HG02884 (cell line): ENCODE results near the gene SLC28A1.
"Not testable (repeated sequence)": the region's sequence is repeated elsewhere in the genome, so short reads cannot be mapped to it uniquely, and the experiment has no call there.

ENCODE experiments used
- ATAC-seq: cut with Tn5 transposase; IDR thresholded peaks from one replicate; pipeline ENCODE4 v1.9.1; 2021; ENCODE audit warnings: mild to moderate bottlenecking, moderate library complexity; ENCODE audit not compliant: unreplicated experiment

The SLC28A1 gene

GRCh38 chr15:84961707-84962106 lies 77.2 kb downstream of the SLC28A1 start:
- no peak for ATAC-seq

DNA sequence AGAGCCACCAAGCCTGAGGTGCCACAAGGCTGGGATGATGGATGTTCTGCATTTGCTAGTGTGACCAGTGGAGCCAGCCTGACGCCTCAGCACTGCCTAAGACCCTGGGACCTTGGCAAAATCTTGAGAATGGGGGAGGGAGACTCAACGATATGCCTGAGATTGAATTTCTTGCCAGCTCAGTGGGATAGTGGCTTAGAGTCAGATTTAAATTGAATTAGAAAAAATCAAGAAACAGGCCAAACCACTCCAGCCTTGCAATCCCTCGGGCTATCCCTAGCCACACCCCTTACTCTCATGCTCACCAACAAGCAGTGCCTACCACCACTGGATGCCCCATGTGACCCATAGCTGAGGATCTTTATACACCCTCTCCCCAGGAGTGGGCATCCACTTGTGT lies 78.5 kb downstream of the SLC28A1 start:
- ATAC-seq, result no peak

- ATAC-seq, result no peak
Measured at GRCh38 chr15:84967380-84967779, 82.9 kb downstream of the SLC28A1 start.

- no peak for ATAC-seq
Measured at GRCh38 chr15:84968301-84968700, 83.8 kb downstream of the SLC28A1 start.

DNA sequence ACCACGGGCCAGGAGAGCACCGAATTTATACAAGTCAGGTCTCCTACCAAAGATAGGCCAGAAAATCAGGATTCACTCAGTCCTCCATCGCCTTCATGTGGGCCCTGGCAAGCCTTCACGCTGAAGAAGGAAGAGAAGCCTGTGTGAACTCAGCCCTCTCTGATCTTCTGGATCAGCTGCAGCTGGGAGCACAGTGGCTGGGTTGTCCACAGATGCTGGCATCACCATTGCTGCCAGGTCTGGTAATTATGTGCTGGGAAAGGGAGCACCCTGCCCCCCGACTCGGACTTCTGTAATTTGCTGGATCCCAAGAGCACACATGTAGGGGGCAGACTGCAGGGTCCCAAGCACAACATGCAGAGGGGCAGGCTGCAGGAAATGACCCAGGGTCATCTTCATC lies 84.8 kb downstream of the SLC28A1 start:
- no peak for ATAC-seq

GRCh38 chr15:84970843-84971242 lies 86.4 kb downstream of the SLC28A1 start:
- ATAC-seq, result no peak

DNA sequence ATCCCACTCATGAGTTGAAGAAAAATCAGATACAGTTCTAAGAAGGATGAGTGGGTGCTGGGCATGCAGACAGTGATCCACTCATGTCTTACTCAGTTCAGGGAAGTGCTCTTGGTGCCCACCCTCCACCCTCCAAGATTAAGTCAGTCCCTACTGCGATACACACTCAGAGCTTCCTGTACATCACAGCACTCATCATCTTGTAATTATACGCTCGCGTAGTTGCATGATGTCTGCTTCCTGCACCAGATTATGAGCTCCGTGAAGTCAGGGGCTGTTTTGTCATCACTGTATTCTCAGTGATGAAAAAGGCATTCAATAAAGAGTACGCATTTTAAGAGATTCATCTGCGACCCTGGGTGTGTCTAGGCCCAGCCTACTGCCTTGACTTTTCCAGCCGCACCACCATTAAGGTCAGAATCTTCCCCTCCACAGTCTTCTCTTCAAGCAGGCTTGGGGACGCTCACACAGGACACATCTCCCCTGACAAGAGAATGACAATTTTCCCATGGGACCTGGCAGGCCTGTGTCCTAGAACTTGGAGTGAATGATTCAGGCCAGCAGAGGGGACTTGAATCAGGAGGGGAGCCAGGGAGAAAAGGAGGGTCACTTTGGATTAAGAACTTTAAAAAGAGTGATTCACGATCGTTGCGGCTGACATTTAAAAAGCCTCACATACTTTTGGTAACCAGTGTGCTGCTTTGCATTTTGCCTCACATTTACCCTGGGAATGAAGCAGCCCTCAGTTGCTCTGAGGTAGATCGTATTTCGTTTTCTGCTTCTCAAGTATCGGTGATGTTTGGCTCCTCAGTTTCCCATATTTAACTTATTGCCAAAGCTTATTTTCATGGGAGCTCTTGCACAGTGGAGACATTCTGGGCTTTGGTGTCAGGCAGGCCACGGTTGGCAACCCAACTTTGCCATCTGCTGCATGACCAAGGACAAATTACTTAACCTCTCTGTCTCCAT lies 89.3 kb downstream of the SLC28A1 start:
- no peak for ATAC-seq

DNA sequence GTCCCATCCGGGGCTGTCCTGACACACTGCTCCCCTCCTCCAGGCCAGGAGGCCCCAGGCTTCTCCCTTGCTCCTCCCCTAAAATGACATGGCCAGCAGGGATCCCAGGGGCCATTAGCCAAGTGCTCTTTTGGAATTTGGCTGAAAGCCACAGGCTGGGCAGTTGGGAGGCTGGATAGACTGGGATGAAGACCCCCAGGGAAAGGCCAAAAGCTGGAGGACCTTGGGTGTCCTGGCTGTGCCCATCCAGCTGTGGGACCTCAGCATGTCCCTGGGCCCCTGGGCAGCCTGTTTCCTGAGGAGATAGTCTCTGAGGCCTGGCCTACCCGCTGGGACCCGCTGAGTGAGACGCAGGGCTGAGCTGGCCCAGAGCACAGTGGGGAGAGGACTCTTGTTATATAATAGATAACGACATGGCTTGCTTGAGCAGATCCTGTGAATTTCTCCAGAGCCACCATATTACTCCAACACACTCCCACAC lies 91.4 kb downstream of the SLC28A1 start:
- ATAC-seq, result no peak

DNA sequence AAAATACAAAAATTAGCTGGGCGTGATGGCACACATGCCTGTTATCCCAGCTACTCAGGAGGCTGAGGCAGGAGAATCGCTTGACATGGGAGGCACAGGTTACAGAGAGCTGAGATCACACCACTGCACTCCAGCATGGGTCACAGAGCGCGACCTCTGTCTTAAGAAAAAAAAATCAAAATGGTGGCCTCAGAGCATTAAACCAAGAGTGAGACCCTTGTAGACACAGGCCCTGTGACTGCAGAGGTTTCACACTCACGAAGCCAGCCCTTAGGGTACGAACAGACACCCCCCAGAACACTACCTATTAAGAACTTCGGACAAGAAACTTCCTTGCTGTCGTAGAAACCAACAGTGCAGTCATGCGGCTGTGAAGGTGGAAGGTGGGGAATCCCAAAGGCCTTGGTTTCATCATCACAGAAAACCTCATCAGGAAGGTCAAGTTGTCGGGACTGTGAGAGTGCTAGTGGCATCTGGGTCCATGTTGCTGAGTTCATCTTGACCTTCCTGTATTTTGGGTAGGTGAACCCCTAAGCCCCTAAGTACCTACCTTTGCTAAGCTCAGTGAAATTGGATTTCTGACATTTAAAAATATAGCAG lies 92.4 kb downstream of the SLC28A1 start:
- no peak for ATAC-seq

- ATAC-seq, result no peak
Measured at GRCh38 chr15:84979651-84980050, 95.2 kb downstream of the SLC28A1 start.

DNA sequence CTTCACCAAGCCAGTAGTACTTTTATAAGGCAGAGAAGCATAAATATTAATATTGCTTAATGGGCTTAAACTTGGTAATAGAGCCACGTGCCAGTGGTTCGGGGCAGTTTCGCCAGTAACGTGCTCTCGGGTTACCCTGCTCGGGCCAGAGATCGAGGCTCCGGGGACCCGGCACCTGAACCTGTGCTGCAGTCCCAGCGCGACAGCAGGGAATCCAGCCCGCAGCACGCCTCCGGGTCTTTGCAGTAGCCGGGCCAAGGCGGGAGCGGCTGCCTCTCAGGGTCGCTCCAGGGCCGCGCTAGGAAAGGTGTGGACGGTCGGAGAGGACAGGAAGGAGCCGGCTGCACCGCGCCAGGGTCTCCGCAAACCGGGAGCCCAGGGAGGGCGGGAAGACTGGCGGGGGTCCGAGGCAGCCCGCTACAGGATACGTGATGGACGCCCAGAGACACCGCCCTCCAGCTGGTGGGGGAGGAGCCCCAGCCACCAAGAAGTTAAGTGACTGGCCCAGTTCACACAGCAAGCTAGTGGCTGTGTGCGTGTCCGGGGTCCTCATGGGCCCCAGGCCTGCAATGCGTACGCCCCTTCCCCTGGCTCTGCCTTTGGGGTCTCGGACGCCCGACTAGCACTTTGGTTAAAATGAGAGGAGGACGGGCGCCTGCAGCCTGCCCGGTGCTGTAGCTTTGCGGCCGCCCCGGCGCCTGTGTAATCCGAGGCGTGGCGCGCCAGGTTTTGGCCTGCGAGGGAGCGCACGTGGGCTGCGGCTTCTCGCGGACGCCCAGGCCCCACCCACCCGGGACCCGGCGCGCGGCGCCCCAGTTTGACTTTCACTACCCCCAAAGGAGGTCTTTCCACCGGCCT lies 96.0 kb downstream of the SLC28A1 start:
- peak; percentile 47 for ATAC-seq

DNA sequence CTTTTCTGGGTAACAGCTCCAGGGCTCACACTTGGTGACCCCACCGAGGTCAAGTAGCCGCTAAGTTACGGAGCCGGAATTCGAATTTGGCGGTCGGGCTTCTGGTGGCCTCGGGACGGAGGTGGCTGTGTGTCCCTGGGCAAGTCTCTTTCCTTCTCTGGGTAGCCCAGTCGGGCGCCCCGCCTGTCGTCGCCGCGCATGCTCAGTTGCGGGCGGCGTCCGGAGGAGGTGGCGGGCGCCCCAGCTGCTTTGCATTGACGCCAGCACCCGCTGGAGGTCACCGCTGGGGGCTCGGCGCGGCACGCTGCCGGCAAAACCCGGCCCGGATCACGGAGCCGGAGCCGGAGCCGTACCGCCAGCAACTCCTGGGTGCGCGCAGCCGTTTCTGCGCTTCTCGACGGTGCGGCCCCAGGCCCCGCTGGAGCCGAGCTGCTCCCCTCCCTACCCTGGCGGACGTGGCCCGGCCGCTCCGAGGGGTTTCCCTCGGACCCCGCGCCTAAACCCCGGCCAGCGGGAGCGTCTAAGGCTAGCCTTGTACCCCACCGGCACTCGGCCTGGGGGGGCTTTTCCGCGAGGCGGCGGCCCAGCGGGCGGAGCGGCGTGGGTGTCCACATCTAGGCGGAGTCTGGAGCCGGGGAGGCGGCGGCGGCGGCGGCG lies 96.7 kb downstream of the SLC28A1 start:
- peak; percentile 67 for ATAC-seq

DNA sequence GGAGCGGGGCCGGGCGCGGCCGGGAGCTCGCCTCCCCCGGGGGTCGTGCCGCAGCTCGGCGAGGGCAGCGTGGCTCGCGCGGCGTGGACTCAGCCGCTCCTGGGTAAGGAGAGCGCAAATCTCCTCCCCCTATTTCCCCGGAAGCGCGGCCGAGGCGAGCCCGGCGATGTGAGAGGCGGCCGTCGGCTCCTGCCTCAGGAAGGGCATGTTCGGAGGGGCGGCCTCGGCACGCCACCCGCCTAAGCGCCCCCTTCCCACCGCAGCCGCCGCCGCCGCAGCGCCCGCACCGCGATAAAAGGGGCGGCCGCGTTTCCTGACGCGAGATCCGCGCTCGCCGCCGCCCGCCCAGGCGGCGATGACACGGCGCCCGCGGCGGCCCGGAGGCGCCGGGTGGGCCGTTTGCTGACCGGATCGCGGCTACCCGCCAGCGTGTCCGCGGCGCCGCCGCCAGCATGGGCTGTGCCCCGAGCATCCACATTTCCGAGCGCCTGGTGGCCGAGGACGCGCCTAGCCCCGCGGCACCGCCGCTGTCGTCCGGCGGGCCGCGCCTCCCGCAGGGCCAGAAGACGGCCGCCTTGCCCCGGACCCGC lies 97.3 kb downstream of the SLC28A1 start, which contains the start of gene PDE8A:
PDE8A (plus strand) TSS at position 146 of the 590 bp plus-strand sequence; CDS start at position 453, 307 bp downstream.
- ATAC-seq, result peak; percentile 16

DNA sequence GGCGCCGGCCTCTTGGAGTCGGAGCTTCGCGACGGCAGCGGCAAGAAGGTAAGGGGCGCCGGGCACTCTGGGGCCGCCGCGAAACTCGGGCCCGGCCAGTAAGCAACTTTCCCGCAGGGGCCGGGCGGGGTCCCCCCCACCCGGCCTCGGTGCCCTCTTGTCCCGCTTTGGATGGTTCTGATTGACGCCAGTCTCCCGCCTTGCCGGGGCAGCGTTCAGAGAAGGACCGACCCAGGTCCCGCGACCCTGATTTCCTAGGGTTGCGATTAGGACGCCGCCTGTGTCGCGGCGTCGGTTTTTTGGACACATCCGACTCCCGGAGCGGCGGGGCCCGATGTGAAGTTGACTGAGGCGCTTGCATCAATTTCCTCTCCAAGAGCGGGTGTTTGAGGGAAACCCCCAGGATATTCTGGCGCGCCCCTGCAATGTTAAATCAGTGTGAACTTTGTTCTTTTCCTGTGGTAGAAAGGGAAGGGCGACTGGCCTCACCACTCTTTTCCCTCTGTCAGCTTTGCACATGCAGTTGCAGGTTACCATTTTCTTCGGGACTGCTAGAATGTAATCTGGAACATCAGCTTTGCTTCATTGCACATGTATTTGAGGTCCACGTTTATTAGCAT lies 97.9 kb downstream of the SLC28A1 start:
- ATAC-seq, result no peak

DNA sequence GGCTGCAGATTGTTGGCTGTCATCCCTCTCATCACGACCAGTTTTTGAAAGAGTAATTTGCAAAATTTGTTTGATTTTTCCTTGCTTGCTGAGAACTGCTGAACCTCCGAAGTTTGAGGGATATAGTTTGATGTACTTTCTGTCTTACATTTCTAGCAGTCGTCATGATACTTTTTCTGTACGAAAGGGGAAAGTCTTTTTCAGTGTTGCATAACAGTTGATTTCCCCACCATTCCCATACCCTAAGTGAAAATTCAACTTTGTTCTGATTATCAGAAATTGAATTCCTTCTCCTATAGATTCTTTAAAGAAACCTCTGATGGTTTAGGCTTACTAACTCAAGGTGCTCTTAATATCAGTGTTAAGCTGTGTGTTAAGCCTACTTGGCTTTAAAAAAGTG lies 98.8 kb downstream of the SLC28A1 start:
- no peak for ATAC-seq

DNA sequence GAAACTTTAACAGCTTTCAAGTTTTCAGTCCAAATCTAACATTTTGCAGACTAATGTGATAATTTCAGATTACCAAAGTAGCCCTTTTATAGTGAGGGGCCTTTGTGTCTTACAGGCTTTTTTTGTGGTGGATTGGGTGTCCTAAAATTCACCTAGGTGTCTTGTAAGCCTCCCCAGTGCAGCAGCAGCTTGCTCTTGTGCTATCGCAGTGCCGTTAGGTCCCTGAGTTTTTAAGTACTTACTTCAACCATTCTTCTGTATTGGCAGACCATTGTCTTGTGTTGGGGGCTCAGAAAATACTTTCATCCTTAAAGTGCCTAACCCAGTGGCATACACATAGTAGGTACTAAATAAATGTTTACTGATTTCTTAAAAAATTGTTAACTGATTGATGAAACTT lies 99.2 kb downstream of the SLC28A1 start:
- ATAC-seq, result no peak

DNA sequence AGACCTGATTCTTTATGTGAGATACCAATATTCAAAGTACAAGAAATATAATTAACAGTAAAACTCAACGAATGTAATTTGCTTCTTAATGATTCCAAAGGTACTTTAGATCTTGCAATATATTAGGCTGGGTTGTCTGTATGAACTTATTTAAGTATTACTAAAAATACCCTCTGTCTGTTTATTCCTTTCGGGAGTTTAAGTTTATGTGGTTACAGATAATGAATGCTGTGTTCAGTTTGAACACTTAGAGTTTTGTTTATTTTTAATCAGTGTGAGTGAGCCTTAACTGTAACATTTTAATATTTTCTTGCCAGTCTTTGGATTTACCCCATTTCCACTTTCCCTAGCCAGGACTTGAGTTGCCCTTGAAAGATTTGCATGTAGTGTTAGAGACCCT lies 100.7 kb downstream of the SLC28A1 start:
- no peak for ATAC-seq

DNA sequence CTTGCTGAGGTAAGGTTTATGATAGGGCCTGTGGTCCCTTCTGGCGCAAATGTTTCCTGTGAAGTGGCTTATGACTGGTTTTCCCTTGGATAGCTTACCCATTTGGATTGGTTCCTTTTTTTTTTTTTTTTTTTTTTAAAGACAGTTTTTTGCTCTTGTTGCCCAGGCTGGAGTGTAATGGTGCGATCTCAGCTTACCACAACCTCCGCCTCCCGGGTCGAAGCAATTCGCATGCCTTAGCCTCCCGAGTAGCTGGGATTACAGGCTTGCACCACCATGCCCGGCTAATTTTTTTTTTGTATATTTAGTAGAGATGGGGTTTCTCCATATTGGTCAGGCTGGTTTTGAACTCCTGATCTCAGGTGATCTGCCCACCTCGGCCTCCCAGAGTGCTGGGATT lies 102.9 kb downstream of the SLC28A1 start:
- ATAC-seq, result not testable (repeated sequence)

DNA sequence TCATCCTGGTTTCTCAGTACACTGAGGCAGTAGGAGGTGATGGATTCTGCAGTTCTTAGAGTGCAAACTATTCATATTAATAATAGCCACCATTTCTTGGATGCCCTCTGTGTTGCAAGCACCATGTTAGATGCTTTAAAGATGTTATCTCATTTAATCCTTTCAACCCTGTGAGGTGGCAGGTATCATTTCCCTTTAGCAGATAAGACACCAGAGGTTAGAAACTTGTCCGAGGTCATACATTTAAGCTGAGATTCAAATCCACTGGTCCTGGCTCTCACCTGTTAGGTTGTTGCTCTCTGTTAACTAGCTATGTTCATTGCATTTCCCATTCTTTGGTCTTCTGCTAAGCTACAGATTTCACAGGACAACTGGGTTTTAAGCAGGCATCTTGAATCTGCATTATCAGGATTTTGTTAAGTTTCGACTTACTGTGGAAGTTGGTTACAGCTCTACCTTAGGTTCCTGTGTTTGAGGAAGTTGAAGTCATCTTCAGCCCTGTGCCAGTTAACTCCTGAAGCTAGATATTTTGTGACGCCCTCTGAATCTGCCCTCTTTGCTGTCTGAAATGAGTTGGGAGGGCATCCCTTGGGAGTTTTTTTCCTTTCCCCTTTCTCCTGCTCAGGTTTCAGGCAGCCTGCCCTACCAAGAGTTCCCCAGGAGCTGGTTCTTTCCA lies 103.6 kb downstream of the SLC28A1 start:
- ATAC-seq, result no peak
